Endothelial cell of hepatic sinusoid (primary cell): Measurements from ENCODE around the gene SPATA2L.

Source experiments
- in situ Hi-C: cut with HindIII; loops from 2 replicates; pipeline ENCODE4 v1.10.0; 2017; ENCODE audit warnings: low sequenced_read_pairs

The SPATA2L gene

GRCh38 chr16:89729863-89730593 is 28.5 kb upstream of the SPATA2L start:
- in situ Hi-C loops: loop anchor here (5.0 kb wide), 2 partner anchors 43 to 67 kb away; partner anchors contain the start of gene CDK10

GRCh38 chr16:89729293-89729692 is 27.8 kb upstream of the SPATA2L start:
- in situ Hi-C loops: no loop called here

GRCh38 chr16:89727406-89728120 is 26.1 kb upstream of the SPATA2L start:
- in situ Hi-C loops: no loop called here

- in situ Hi-C loops: no loop called here
Observed at GRCh38 chr16:89723279-89724250, 22.1 kb upstream of the SPATA2L start.

- in situ Hi-C loops: no loop called here
Observed at GRCh38 chr16:89722392-89723278, 21.1 kb upstream of the SPATA2L start.

GRCh38 chr16:89721546-89722391 is 20.3 kb upstream of the SPATA2L start:
- in situ Hi-C loops: no loop called here

- in situ Hi-C loops: no loop called here
Observed at GRCh38 chr16:89720813-89721545, 19.5 kb upstream of the SPATA2L start, which contains the start of the genes VPS9D1 and ZNF276. Gene VPS9D1, minus strand, starts transcription at chr16:89720898. Its CDS starts 37 bp downstream, at chr16:89720861. Gene ZNF276, plus strand, starts transcription at chr16:89721537. Its CDS starts 104 bp downstream, at chr16:89721641.

GRCh38 chr16:89720551-89720812 is 19.0 kb upstream of the SPATA2L start:
- in situ Hi-C loops: no loop called here

- in situ Hi-C loops: no loop called here
Observed at GRCh38 chr16:89717688-89718505, 16.4 kb upstream of the SPATA2L start.

- in situ Hi-C loops: no loop called here
Observed at GRCh38 chr16:89716916-89717687, 15.6 kb upstream of the SPATA2L start.

- in situ Hi-C loops: no loop called here
Observed at GRCh38 chr16:89716493-89716892, 15.0 kb upstream of the SPATA2L start.

GRCh38 chr16:89712274-89712781 is 10.8 kb upstream of the SPATA2L start:
- in situ Hi-C loops: loop anchor here (5.0 kb wide), 2 partner anchors 45 to 150 kb away; partner anchors contain the start of gene RPL13

- in situ Hi-C loops: loop anchor here (5.0 kb wide), 2 partner anchors 46 to 149 kb away; partner anchors contain the start of gene RPL13
Observed at GRCh38 chr16:89711601-89712273, 10.2 kb upstream of the SPATA2L start.

- in situ Hi-C loops: loop anchor here (5.0 kb wide), 2 partner anchors 46 to 149 kb away; partner anchors contain the start of gene RPL13
Observed at GRCh38 chr16:89710709-89711564, 9.4 kb upstream of the SPATA2L start.
